ENCODE results near the gene ANKRD33.

The ANKRD33 gene

GRCh38 chr12:51862947-51863346, 25.0 kb upstream of the ANKRD33 start:
- no peak for TF ChIP-seq CTCF (IDR thresholded peaks at IDR 0.05; ENCODE audit: control insufficient read depth, extremely low read depth, insufficient read depth)
- no peak overlapping the region for H3K4me3 ChIP-seq (ENCODE audit: low read depth, low read length)
- no peak for DNase-seq (ENCODE audit: low read depth)

- no peak overlapping the region for H3K4me3 ChIP-seq (ENCODE audit: low read depth, low read length)
- no peak for TF ChIP-seq CTCF (IDR thresholded peaks at IDR 0.05; ENCODE audit: control insufficient read depth, extremely low read depth, insufficient read depth)
- DNase-seq (ENCODE audit: low read depth): no peak
These were observed 24.5 kb upstream of the ANKRD33 start for GRCh38 chr12:51863363-51863932.

GRCh38 chr12:51863933-51864832, 23.7 kb upstream of the ANKRD33 start:
- no peak for DNase-seq (ENCODE audit: low read depth)
- no peak overlapping the region for H3K4me3 ChIP-seq (ENCODE audit: low read depth, low read length)
- TF ChIP-seq CTCF (IDR thresholded peaks at IDR 0.05; ENCODE audit: control insufficient read depth, extremely low read depth, insufficient read depth): no peak

- DNase-seq (ENCODE audit: low read depth): no peak
- no peak overlapping the region for H3K4me3 ChIP-seq (ENCODE audit: low read depth, low read length)
- TF ChIP-seq CTCF (IDR thresholded peaks at IDR 0.05; ENCODE audit: control insufficient read depth, extremely low read depth, insufficient read depth): no peak
These were observed 22.9 kb upstream of the ANKRD33 start for GRCh38 chr12:51864833-51865670.

- DNase-seq (ENCODE audit: low read depth): no peak
- TF ChIP-seq CTCF (IDR thresholded peaks at IDR 0.05; ENCODE audit: control insufficient read depth, extremely low read depth, insufficient read depth): no peak
- H3K4me3 ChIP-seq (ENCODE audit: low read depth, low read length): no peak overlapping the region
These were observed 22.1 kb upstream of the ANKRD33 start for GRCh38 chr12:51865757-51866270.

- TF ChIP-seq CTCF (IDR thresholded peaks at IDR 0.05; ENCODE audit: control insufficient read depth, extremely low read depth, insufficient read depth): no peak
- H3K4me3 ChIP-seq (ENCODE audit: low read depth, low read length): no peak overlapping the region
- no peak for DNase-seq (ENCODE audit: low read depth)
These were observed 21.6 kb upstream of the ANKRD33 start for GRCh38 chr12:51866324-51866723.

All from LNCaP clone FGC (cell line).